Neuronal stem cell (in vitro differentiated cells): ENCODE data around the gene OMG.

Experiments
- DNase-seq: peaks from one replicate; pipeline ENCODE4 v3.0.0-alpha.2; 2013; ENCODE audit warnings: low spot score
- H2AFZ ChIP-seq: one replicate; pipeline ENCODE4 v1.6.1; 2013; ENCODE audit warnings: mild to moderate bottlenecking, low read length, inconsistent platforms
- H2AK5ac ChIP-seq: 2 replicates; pipeline ENCODE4 v1.6.1; 2013; ENCODE audit warnings: low read depth, mild to moderate bottlenecking, inconsistent platforms, low read length, moderate library complexity, mixed read lengths
- H2BK120ac ChIP-seq: 2 replicates; pipeline ENCODE4 v1.6.1; 2013; ENCODE audit warnings: low read depth, mild to moderate bottlenecking, inconsistent platforms, low read length, moderate library complexity, mixed read lengths
- H2BK12ac ChIP-seq: one replicate; pipeline ENCODE4 v1.6.1; 2013; ENCODE audit warnings: low read length, inconsistent platforms
- H2BK15ac ChIP-seq: 2 replicates; pipeline ENCODE4 v1.6.1; 2013; ENCODE audit warnings: mild to moderate bottlenecking, low read length, inconsistent platforms, mixed read lengths
- H2BK5ac ChIP-seq: one replicate; pipeline ENCODE4 v1.6.1; 2013; ENCODE audit warnings: inconsistent platforms, mild to moderate bottlenecking, low read length, moderate library complexity
- H3K14ac ChIP-seq: one replicate; pipeline ENCODE4 v1.6.1; 2013; ENCODE audit warnings: low read length, inconsistent platforms
- H3K18ac ChIP-seq: 2 replicates; pipeline ENCODE4 v1.6.1; 2013; ENCODE audit warnings: low read length, inconsistent platforms
- H3K23ac ChIP-seq: 2 replicates; pipeline ENCODE4 v1.6.1; 2013; ENCODE audit warnings: low read depth, mild to moderate bottlenecking, mixed read lengths, low read length, inconsistent platforms; ENCODE audit not compliant: poor library complexity
- H3K27ac ChIP-seq: replicated peaks from 3 replicates; pipeline ENCODE4 v1.5.1; 2013; ENCODE audit warnings: low read length, inconsistent platforms
- H3K27me3 ChIP-seq, 3 experiments: 2 replicates each; pipeline ENCODE4 v1.6.1; 2013; ENCODE audit warnings: low read length in 3 of 3, mild to moderate bottlenecking in 2 of 3, inconsistent platforms in 1 of 3, low read depth in 1 of 3, mixed read lengths in 1 of 3, moderate library complexity in 1 of 3; ENCODE audit not compliant: control insufficient read depth in 3 of 3, insufficient read depth in 3 of 3
- H3K36me3 ChIP-seq, 2 donors: replicated peaks in 1 of 2; 2 replicates each; pipeline ENCODE4 v1.6.1; 2013; ENCODE audit warnings: low read length in 2 of 2; ENCODE audit not compliant: control insufficient read depth in 2 of 2, insufficient read depth in 2 of 2
- H3K4ac ChIP-seq: 2 replicates; pipeline ENCODE4 v1.6.1; 2013; ENCODE audit warnings: inconsistent platforms, mild to moderate bottlenecking, low read length, moderate library complexity
- H3K4me1 ChIP-seq, 2 donors: 1 replicate in 1 of 2; 2 replicates in 1 of 2; pipeline ENCODE4 v1.6.1; 2013; ENCODE audit warnings: low read length in 2 of 2, low read depth in 1 of 2; ENCODE audit not compliant: control insufficient read depth in 2 of 2, insufficient read depth in 1 of 2
- H3K4me2 ChIP-seq: one replicate; pipeline ENCODE4 v1.6.1; 2013; ENCODE audit warnings: mild to moderate bottlenecking, low read length, inconsistent platforms; ENCODE audit not compliant: insufficient read depth, poor library complexity, severe bottlenecking
- H3K4me3 ChIP-seq, 2 donors: 2 replicates each; pipeline ENCODE4 v1.5.1; 2013; ENCODE audit warnings: low read length in 2 of 2, mild to moderate bottlenecking in 2 of 2, inconsistent platforms in 1 of 2, moderate library complexity in 1 of 2
- H3K79me1 ChIP-seq: one replicate; pipeline ENCODE4 v1.6.1; 2013; ENCODE audit warnings: low read depth, mild to moderate bottlenecking, inconsistent platforms, low read length, moderate library complexity
- H3K9ac ChIP-seq: one replicate; pipeline ENCODE4 v1.6.1; 2013; ENCODE audit warnings: mild to moderate bottlenecking, low read depth, low read length, inconsistent platforms; ENCODE audit not compliant: poor library complexity
- H3K9me3 ChIP-seq, 2 donors: replicated peaks in 1 of 2; 2 replicates each; pipeline versions ENCODE3 to v1.6.1; 2013; ENCODE audit warnings: low read length in 2 of 2, mild to moderate bottlenecking in 2 of 2, inconsistent platforms in 1 of 2, low read depth in 1 of 2, mixed read lengths in 1 of 2, moderate library complexity in 1 of 2; ENCODE audit not compliant: control insufficient read depth in 2 of 2, insufficient read depth in 1 of 2
- H4K8ac ChIP-seq: one replicate; pipeline ENCODE4 v1.6.1; 2013; ENCODE audit warnings: low read depth, mild to moderate bottlenecking, inconsistent platforms, low read length, moderate library complexity
- H4K91ac ChIP-seq: one replicate; pipeline ENCODE4 v1.6.1; 2013; ENCODE audit warnings: low read length, low read depth, mild to moderate bottlenecking, inconsistent platforms; ENCODE audit not compliant: poor library complexity
- WGBS, 2 donors: extraction: QIAGEN DNeasy Blood & Tissue Kit; methylation state at CpG; one replicate each; pipeline ENCODE4 v1.1.7; 2013; ENCODE audit warnings: missing lambda C conversion rate in 2 of 2, mixed read lengths in 1 of 2; ENCODE audit not compliant: insufficient read length in 2 of 2, insufficient replicate concordance in 1 of 2; ENCODE audit errors: extremely low coverage in 2 of 2; 5-methylcytosine and 5-hydroxymethylcytosine counted together

Gene OMG

DNA sequence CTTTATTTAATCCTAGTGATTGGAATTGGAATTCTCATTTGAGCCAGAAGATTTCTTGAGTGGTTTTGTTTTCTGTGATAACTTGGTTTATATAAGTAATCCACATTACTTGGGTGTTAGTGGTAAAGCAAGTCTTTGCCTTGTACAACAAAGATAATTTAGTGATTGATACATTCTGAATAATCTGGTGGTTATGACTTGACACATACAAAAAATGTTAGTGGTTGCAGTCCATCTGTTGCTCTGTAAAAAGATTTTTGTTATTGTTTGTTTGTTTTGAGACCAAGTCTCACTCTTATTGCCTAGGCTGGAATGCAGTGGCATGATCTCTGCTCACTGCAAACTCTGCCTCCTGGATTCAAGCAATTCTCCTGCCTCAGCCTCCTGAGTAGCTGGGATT is 13.2 kb downstream of the OMG start:
- peaks cover 0 to 2% of the 10 kb centered on the region in 2 donors for H3K4me1 ChIP-seq
- H2BK120ac ChIP-seq, result no peak overlapping the region
- H3K4me3 ChIP-seq, result no peak overlapping the region

DNA sequence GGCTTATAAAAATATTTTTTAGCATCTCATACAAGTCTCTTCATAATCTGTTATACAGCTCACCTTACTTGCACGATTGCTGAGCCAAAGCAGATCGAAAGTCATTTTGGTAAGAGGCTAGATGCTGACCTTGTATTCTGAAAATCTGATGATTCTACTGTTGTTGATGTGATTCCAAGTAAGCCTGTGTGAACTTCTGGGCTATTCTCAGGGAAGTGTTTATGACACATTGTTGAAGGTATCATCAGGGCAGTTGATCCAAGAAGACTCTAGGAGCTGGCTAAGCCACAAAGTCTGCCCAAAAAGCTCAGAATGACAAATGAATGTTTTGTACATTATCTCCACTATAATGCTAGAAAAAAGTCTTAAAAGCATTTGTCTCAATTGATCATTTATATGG is 16.0 kb downstream of the OMG start:
- Histone ChIP-seq H2BK120ac (no peak overlapping the region), H3K4me3 (no peak overlapping the region), H3K9me3 (no peaks in the 10 kb centered on the region), H3K27ac (no peak overlapping the region), H3K9ac (no peak overlapping the region), H3K79me1 (no peaks in the 10 kb centered on the region), H4K8ac (no peak overlapping the region), H3K14ac (no peak overlapping the region), H3K4me1 (peaks cover 0 to 2% of the 10 kb centered on the region in 2 donors), H3K18ac (no peak overlapping the region), H3K36me3 (peaks cover 1 to 57% of the 10 kb centered on the region in 2 donors), H4K91ac (no peak overlapping the region), H2BK15ac (no peak overlapping the region), H3K27me3 (no peaks in the 10 kb centered on the region), H2BK5ac (no peak overlapping the region), H2AK5ac (no peak overlapping the region), H3K4me2 (no peak overlapping the region), H3K23ac (no peak overlapping the region), H2AFZ (no peak overlapping the region), H2BK12ac (no peak overlapping the region), H3K4ac (no peak overlapping the region)
- no CpG with 5 or more reads among the region's 2 CpGs for WGBS, 2 donors
- no peak for DNase-seq

More for the DNA sequence above, 13.2 kb downstream of the OMG start:
- Histone ChIP-seq H3K9ac (no peak overlapping the region), H3K14ac (no peak overlapping the region), H2BK12ac (no peak overlapping the region), H3K79me1 (no peaks in the 10 kb centered on the region), H3K18ac (no peak overlapping the region), H3K36me3 (peaks cover 0 to 45% of the 10 kb centered on the region in 2 donors), H3K27ac (no peak overlapping the region), H3K23ac (no peak overlapping the region), H3K4ac (no peak overlapping the region), H3K9me3 (no peaks in the 10 kb centered on the region), H2AK5ac (no peak overlapping the region), H3K4me2 (no peak overlapping the region), H4K8ac (no peak overlapping the region), H2BK5ac (no peak overlapping the region), H3K27me3 (no peaks in the 10 kb centered on the region), H4K91ac (no peak overlapping the region), H2AFZ (no peak overlapping the region), H2BK15ac (no peak overlapping the region)
- DNase-seq, result no peak

DNA sequence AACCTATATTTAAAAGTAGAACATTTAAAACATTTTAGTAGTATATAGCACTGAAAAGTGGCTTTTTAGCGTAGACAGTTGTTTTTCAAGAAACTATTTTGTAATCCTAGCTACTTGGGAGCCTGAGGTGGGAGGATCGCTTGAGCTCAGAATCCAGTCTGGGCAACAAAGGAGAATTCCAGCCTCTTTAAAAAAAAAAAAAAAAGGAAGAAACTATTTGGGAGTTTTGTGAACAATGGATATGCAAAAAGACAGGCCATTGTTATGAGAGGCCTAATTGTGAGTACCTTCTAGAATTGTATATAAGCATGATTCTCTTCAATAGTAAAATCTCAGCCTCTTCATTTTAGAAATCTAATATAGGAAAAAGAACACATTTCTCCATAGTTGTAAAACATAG is 17.6 kb downstream of the OMG start:
- H3K27me3 ChIP-seq, result no peaks in the 10 kb centered on the region
- no peak overlapping the region for H2AFZ ChIP-seq
- H2BK120ac ChIP-seq, result no peak overlapping the region
- no peak overlapping the region for H2BK15ac ChIP-seq
- H4K91ac ChIP-seq, result no peak overlapping the region
- H3K9ac ChIP-seq, result no peak overlapping the region
- no CpG with 5 or more reads among the region's 2 CpGs for WGBS, 2 donors
- no peak overlapping the region for H3K27ac ChIP-seq
- no peak overlapping the region for H2BK12ac ChIP-seq
- H3K9me3 ChIP-seq, result no peaks in the 10 kb centered on the region
- no peak overlapping the region for H3K4ac ChIP-seq
- H2AK5ac ChIP-seq, result no peak overlapping the region
- H3K4me2 ChIP-seq, result no peak overlapping the region
- no peak overlapping the region for H3K14ac ChIP-seq
- no peak overlapping the region for H4K8ac ChIP-seq
- H3K18ac ChIP-seq, result no peak overlapping the region
- no peaks in the 10 kb centered on the region for H3K79me1 ChIP-seq
- H3K23ac ChIP-seq, result no peak overlapping the region
- no peak overlapping the region for H3K4me3 ChIP-seq
- peaks cover 0 to 2% of the 10 kb centered on the region in 2 donors for H3K4me1 ChIP-seq
- H3K36me3 ChIP-seq, result peaks cover 3 to 69% of the 10 kb centered on the region in 2 donors
- no peak for DNase-seq
- H2BK5ac ChIP-seq, result no peak overlapping the region

DNA sequence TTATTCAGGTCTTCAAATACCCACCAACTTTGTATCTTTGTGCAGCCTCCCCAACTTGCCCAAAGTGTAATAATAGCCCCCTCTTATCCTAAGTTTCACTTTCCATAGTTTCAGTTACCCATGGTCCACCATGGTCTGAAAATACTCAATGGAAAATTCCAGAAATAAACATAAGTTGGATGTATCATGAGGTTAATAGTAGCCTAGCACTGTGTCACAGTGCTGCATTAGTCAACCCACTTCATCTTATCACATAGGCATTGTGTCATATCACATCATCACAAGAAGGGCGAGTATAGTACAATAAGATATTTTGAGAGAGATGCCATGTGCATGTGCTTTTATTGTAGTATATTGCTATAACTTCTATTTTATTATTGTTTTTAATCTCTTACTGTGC is 21.9 kb downstream of the OMG start:
- Histone ChIP-seq H2BK12ac (no peak overlapping the region), H3K23ac (no peak overlapping the region), H2BK5ac (no peak overlapping the region), H3K9ac (no peak overlapping the region), H2AK5ac (no peak overlapping the region), H3K4me1 (peaks cover 0 to 2% of the 10 kb centered on the region in 2 donors), H2BK120ac (no peak overlapping the region), H4K91ac (no peak overlapping the region), H4K8ac (no peak overlapping the region), H3K27me3 (no peaks in the 10 kb centered on the region), H3K4ac (no peak overlapping the region), H3K9me3 (no peaks in the 10 kb centered on the region), H2BK15ac (no peak overlapping the region), H3K18ac (no peak overlapping the region), H3K79me1 (no peaks in the 10 kb centered on the region), H2AFZ (no peak overlapping the region), H3K27ac (no peak overlapping the region), H3K4me3 (no peak overlapping the region), H3K4me2 (no peak overlapping the region), H3K36me3 (peaks cover 3 to 80% of the 10 kb centered on the region in 2 donors), H3K14ac (no peak overlapping the region)
- DNase-seq, result no peak
- WGBS, 2 donors, result no CpG with 5 or more reads among the region's 1 CpG
